Measurements from ENCODE around the gene ITPRIPL1. TPM values are rescaled to one million over a fixed set of nuclear protein-coding genes. Genes with fewer than 3 reads are reported as not detected.
"Not testable (repeated sequence)": the region's sequence is repeated elsewhere in the genome, so short reads cannot be mapped to it uniquely, and the experiment has no call there.

ITPRIPL1 gene
- 10 to 100 TPM in 4 of 5 donors, 1 to 10 TPM in 1; 3.9 to 13.7 (median 12.7) TPM for total RNA-seq
- 13.2 TPM for total RNA-seq (2013)
- 9.0 to 57.8 (median 21.1) reads per million in 29 experiments for total RNA-seq

- Mint-ChIP-seq H3K36me3 (peaks cover 17% of the 10 kb centered on the region), H3K27me3 (peaks cover 0 to 4% of the 10 kb centered on the region in 2 donors), H3K4me1 (peaks cover 41 to 58% (median 41%) of the 10 kb centered on the region in 3 donors), H3K27ac (peak within 1 kb of the TSS; percentile 84 to 91), H3K4me3 (peak within 1 kb of the TSS; percentile 85 to 94 (median 92)), H3K9me3 (no peaks in the 10 kb centered on the region)
- H3K36me3 ChIP-seq (ENCODE audit: control insufficient read depth in 2 of 2, extremely low read depth in 1 of 2, insufficient read depth in 1 of 2, low read length in 1 of 2), result peaks cover 0 to 18% of the 10 kb centered on the region in 2 donors
- H3K27ac ChIP-seq (ENCODE audit: low read length), result peak within 1 kb of the TSS; percentile 79
- ATAC-seq (replicated peaks in 1 of 4) (peak; percentile 13 to 24 (median 21)), DNase-seq (peak in 6 of 35 experiments; percentile 4 to 48 (median 19))
- no peaks in the 10 kb centered on the region for H3K9me3 ChIP-seq
- H3K27me3 ChIP-seq (replicated peaks in 1 of 2; ENCODE audit: control insufficient read depth in 2 of 2, extremely low read depth in 1 of 2, insufficient read depth in 2 of 2, low read length in 1 of 2), result peaks cover 0 to 3% of the 10 kb centered on the region in 2 experiments
- peaks cover 4 to 50% of the 10 kb centered on the region in 2 experiments for H3K4me1 ChIP-seq (ENCODE audit: control insufficient read depth in 1 of 2, extremely low read depth in 1 of 2, insufficient read depth in 2 of 2, low read length in 2 of 2)
- WGBS (ENCODE audit: insufficient coverage), result 2% methylated on average over 48 of the region's 58 CpGs
- peak within 1 kb of the TSS; percentile 77 to 80 for H3K4me3 ChIP-seq (ENCODE audit: control insufficient read depth in 1 of 2, extremely low read depth in 1 of 2, low read length in 1 of 2)
- ChIA-PET CTCF (interaction anchor here (0.6 to 1.2 kb wide), 5 partner anchors 10 to 98 kb away, joined by 3 to 4 read pairs (median 3); no protein-coding TSS in a partner anchor), POLR2A (interaction anchor here (0.6 to 1.9 kb wide), 5 partner anchors 11 to 83 kb away, joined by 3 to 10 read pairs (median 3); partner anchors contain the start of genes NCAPH (in 1 of the 2) and SNRNP200 (in 1 of the 2))
These were observed at the start of gene ITPRIPL1 for GRCh38 chr2:96325041-96325883. Gene ITPRIPL1, plus strand, starts transcription at chr2:96325317. Its CDS starts 523 bp downstream, at chr2:96325840.

GRCh38 chr2:96276787-96277499, 48.2 kb upstream of the ITPRIPL1 start:
- H3K27me3 Mint-ChIP-seq, result no peaks in the 10 kb centered on the region
- DNase-seq, result no peak
- Histone ChIP-seq H3K9me3 (no peaks in the 10 kb centered on the region), H3K27ac (ENCODE audit: low read length) (no peak overlapping the region), H3K36me3 (ENCODE audit: control insufficient read depth in 2 of 2, extremely low read depth in 1 of 2, insufficient read depth in 1 of 2, low read length in 1 of 2) (peaks cover 14 to 86% of the 10 kb centered on the region in 2 donors), H3K27me3 (replicated peaks in 1 of 2; ENCODE audit: control insufficient read depth in 2 of 2, extremely low read depth in 1 of 2, insufficient read depth in 2 of 2, low read length in 1 of 2) (no peaks in the 10 kb centered on the region), H3K4me3 (ENCODE audit: control insufficient read depth in 1 of 2, extremely low read depth in 1 of 2, low read length in 1 of 2) (no peak overlapping the region), H3K4me1 (ENCODE audit: control insufficient read depth in 1 of 2, extremely low read depth in 1 of 2, insufficient read depth in 2 of 2, low read length in 2 of 2) (no peaks in the 10 kb centered on the region)
- 93% methylated on average over 7 of the region's 21 CpGs for WGBS (ENCODE audit: insufficient coverage)
- peaks cover 68% of the 10 kb centered on the region for H3K36me3 Mint-ChIP-seq
- no peak for ATAC-seq (replicated peaks in 1 of 4)
- CTCF ChIA-PET, result no interaction called here
- no peaks in the 10 kb centered on the region for H3K4me1 Mint-ChIP-seq
- H3K27ac Mint-ChIP-seq, result no peak overlapping the region
- POLR2A ChIA-PET, result interaction anchor here in 1 of 2 donors (1.1 kb wide), 1 partner anchor 10 kb away, joined by 5 read pairs; no protein-coding TSS in a partner anchor
- H3K4me3 Mint-ChIP-seq, result no peak overlapping the region
- no peaks in the 10 kb centered on the region for H3K9me3 Mint-ChIP-seq

GRCh38 chr2:96287273-96287856, 37.8 kb upstream of the ITPRIPL1 start:
- H3K36me3 ChIP-seq (ENCODE audit: control insufficient read depth in 2 of 2, extremely low read depth in 1 of 2, insufficient read depth in 1 of 2, low read length in 1 of 2), result peaks cover 39 to 99% of the 10 kb centered on the region in 2 donors
- Mint-ChIP-seq H3K9me3 (no peaks in the 10 kb centered on the region), H3K4me3 (no peak overlapping the region), H3K27ac (no peak overlapping the region), H3K27me3 (no peaks in the 10 kb centered on the region), H3K36me3 (peaks cover 79% of the 10 kb centered on the region), H3K4me1 (no peaks in the 10 kb centered on the region)
- no peak for DNase-seq
- no peak overlapping the region for H3K27ac ChIP-seq (ENCODE audit: low read length)
- POLR2A ChIA-PET, result no interaction called here
- WGBS (ENCODE audit: insufficient coverage), result 89% methylated on average over 1 of the region's 6 CpGs
- ATAC-seq (replicated peaks in 1 of 4), result no peak
- H3K9me3 ChIP-seq, result no peaks in the 10 kb centered on the region
- no peak overlapping the region for H3K4me3 ChIP-seq (ENCODE audit: control insufficient read depth in 1 of 2, extremely low read depth in 1 of 2, low read length in 1 of 2)
- CTCF ChIA-PET, result no interaction called here
- H3K27me3 ChIP-seq (replicated peaks in 1 of 2; ENCODE audit: control insufficient read depth in 2 of 2, extremely low read depth in 1 of 2, insufficient read depth in 2 of 2, low read length in 1 of 2), result no peaks in the 10 kb centered on the region
- H3K4me1 ChIP-seq (ENCODE audit: control insufficient read depth in 1 of 2, extremely low read depth in 1 of 2, insufficient read depth in 2 of 2, low read length in 2 of 2), result no peaks in the 10 kb centered on the region

GRCh38 chr2:96291751-96292150, 33.4 kb upstream of the ITPRIPL1 start:
- no peak overlapping the region for H3K4me3 Mint-ChIP-seq
- Histone ChIP-seq H3K4me1 (ENCODE audit: control insufficient read depth in 1 of 2, extremely low read depth in 1 of 2, insufficient read depth in 2 of 2, low read length in 2 of 2) (no peaks in the 10 kb centered on the region), H3K9me3 (no peaks in the 10 kb centered on the region), H3K36me3 (ENCODE audit: control insufficient read depth in 2 of 2, extremely low read depth in 1 of 2, insufficient read depth in 1 of 2, low read length in 1 of 2) (peaks cover 22 to 98% of the 10 kb centered on the region in 2 donors), H3K4me3 (ENCODE audit: control insufficient read depth in 1 of 2, extremely low read depth in 1 of 2, low read length in 1 of 2) (no peak overlapping the region), H3K27me3 (replicated peaks in 1 of 2; ENCODE audit: control insufficient read depth in 2 of 2, extremely low read depth in 1 of 2, insufficient read depth in 2 of 2, low read length in 1 of 2) (no peaks in the 10 kb centered on the region), H3K27ac (ENCODE audit: low read length) (no peak overlapping the region)
- no peaks in the 10 kb centered on the region for H3K9me3 Mint-ChIP-seq
- no peaks in the 10 kb centered on the region for H3K4me1 Mint-ChIP-seq
- H3K27me3 Mint-ChIP-seq, result no peaks in the 10 kb centered on the region
- ChIA-PET POLR2A (interaction anchor here in 1 of 2 donors (1.5 kb wide), 1 partner anchor 10 kb away, joined by 6 read pairs; no protein-coding TSS in a partner anchor), CTCF (interaction anchor here in 1 of 2 donors (0.6 kb wide), 1 partner anchor 96 kb away, joined by 3 read pairs; no protein-coding TSS in a partner anchor)
- WGBS (ENCODE audit: insufficient coverage), result 100% methylated on average over 4 of the region's 5 CpGs
- no peak overlapping the region for H3K27ac Mint-ChIP-seq
- H3K36me3 Mint-ChIP-seq, result peaks cover 85% of the 10 kb centered on the region
- ATAC-seq (replicated peaks in 1 of 4), result no peak
- DNase-seq, result no peak

GRCh38 chr2:96294271-96294670, 30.8 kb upstream of the ITPRIPL1 start:
- H3K9me3 Mint-ChIP-seq; ATAC-seq (replicated peaks in 1 of 4); H3K4me1 Mint-ChIP-seq; H3K27ac ChIP-seq (ENCODE audit: low read length); H3K27ac Mint-ChIP-seq; H3K27me3 ChIP-seq (replicated peaks in 1 of 2; ENCODE audit: control insufficient read depth in 2 of 2, extremely low read depth in 1 of 2, insufficient read depth in 2 of 2, low read length in 1 of 2); H3K4me3 ChIP-seq (ENCODE audit: control insufficient read depth in 1 of 2, extremely low read depth in 1 of 2, low read length in 1 of 2); DNase-seq; H3K9me3 ChIP-seq; H3K4me1 ChIP-seq (ENCODE audit: control insufficient read depth in 1 of 2, extremely low read depth in 1 of 2, insufficient read depth in 2 of 2, low read length in 2 of 2); H3K4me3 Mint-ChIP-seq; H3K27me3 Mint-ChIP-seq: not testable (repeated sequence)
- H3K36me3 Mint-ChIP-seq, result peaks cover 86% of the 10 kb centered on the region
- POLR2A ChIA-PET, result interaction anchor here (0.5 to 0.7 kb wide), 2 partner anchors 16 to 25 kb away, joined by 4 to 8 read pairs; no protein-coding TSS in a partner anchor
- 94% methylated on average over 6 of the region's 8 CpGs for WGBS (ENCODE audit: insufficient coverage)
- CTCF ChIA-PET, result interaction anchor here in 1 of 2 donors (0.6 kb wide), 1 partner anchor 107 kb away, joined by 3 read pairs; no protein-coding TSS in a partner anchor
- peaks cover 25 to 98% of the 10 kb centered on the region in 2 donors for H3K36me3 ChIP-seq (ENCODE audit: control insufficient read depth in 2 of 2, extremely low read depth in 1 of 2, insufficient read depth in 1 of 2, low read length in 1 of 2)

Data from T-cell (primary cell).